Measurements from ENCODE around the gene XYLB. TPM values are rescaled to one million over a fixed set of nuclear protein-coding genes. Genes with fewer than 3 reads are reported as not detected.

XYLB gene
- total RNA-seq, 1 donor from 2014 or later = 5.3 TPM

Other genes with a start within 250 kb of the XYLB start
- 67.6 TPM for gene ACAA1, start 209.7 kb upstream of the XYLB start, total RNA-seq
- 25.0 TPM for gene MYD88, start 208.1 kb upstream of the XYLB start, total RNA-seq
- 42.6 TPM for gene OXSR1, start 181.2 kb upstream of the XYLB start, total RNA-seq
- 0.98 TPM for gene SLC22A13, start 81.0 kb upstream of the XYLB start, total RNA-seq
- gene SLC22A14, start 64.5 kb upstream of the XYLB start, total RNA-seq = 0.13 TPM
- 13.1 TPM for gene ACVR2B, start 107.1 kb downstream of the XYLB start, total RNA-seq
- 16.7 TPM for gene EXOG, start 149.6 kb downstream of the XYLB start, total RNA-seq

All from sciatic nerve (tissue), 1 donor.